ENCODE measurements around the gene KIAA1217.

KIAA1217 gene

DNA sequence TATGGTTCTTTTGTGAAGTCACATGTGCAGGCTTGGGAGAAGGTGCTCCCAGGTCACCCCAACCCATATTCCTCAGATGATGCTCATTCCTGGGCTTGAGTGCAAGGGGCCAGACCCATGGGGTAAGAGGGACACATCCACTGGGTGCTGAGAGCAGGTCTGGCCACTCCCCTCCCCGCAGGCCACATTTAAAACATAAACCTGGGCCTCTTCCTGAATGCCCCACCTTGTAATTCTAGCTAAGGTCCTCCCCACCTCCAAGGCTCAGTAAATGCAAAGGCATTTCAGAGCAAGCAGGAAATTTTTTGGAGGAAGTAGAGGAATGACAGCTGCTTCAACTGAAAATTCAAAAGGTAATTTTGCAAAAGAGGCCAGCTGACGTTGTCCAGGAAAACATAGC, 342.2 kb downstream of the KIAA1217 start:
- TF ChIP-seq EZH2phosphoT487 (conservative IDR thresholded peaks at IDR 0.05; ENCODE audit: low read length), result no peak
- TF ChIP-seq, protein P1, sequence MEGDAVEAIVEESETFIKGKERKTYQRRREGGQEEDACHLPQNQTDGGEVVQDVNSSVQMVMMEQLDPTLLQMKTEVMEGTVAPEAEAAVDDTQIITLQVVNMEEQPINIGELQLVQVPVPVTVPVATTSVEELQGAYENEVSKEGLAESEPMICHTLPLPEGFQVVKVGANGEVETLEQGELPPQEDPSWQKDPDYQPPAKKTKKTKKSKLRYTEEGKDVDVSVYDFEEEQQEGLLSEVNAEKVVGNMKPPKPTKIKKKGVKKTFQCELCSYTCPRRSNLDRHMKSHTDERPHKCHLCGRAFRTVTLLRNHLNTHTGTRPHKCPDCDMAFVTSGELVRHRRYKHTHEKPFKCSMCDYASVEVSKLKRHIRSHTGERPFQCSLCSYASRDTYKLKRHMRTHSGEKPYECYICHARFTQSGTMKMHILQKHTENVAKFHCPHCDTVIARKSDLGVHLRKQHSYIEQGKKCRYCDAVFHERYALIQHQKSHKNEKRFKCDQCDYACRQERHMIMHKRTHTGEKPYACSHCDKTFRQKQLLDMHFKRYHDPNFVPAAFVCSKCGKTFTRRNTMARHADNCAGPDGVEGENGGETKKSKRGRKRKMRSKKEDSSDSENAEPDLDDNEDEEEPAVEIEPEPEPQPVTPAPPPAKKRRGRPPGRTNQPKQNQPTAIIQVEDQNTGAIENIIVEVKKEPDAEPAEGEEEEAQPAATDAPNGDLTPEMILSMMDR (IDR thresholded peaks at IDR 0.05; ENCODE audit: insufficient read depth, low read length, poor library complexity, severe bottlenecking), result no peak
- Histone ChIP-seq H4K20me1 (ENCODE audit: low read depth, low read length) (no peaks in the 10 kb centered on the region), H3F3A (ENCODE audit: insufficient read depth) (no peaks in the 10 kb centered on the region)

DNA sequence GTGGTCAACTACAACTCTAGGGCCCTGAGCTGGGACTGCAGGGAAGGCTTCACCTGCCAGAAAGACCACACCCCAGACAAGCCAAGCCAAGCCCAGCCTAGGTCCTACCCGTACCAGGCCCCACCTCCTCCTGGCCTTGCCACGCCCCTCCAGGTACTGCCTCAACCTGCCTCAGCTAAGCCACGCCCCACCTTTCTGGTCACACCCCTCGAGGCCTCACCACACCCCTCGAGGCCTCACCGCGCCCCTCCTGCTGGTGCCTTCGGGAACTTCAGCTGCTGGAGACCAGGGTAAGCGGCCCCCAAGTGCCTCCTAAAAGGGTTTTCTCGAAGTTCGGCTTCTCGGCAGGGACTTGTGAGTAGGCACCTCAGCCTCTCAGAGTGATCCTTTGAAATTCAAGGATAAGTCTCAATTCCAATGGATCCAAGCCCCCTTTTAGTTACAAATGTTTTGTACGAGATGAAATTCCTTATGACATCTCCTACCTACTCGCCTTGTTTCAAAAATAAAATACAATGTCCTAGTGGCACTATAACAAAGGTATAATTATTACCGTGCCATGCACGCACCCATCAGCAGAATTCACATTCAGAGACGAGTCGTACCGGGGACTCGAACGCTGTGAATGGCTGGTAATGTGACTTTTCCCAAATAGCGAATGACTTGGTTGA, 343.5 kb downstream of the KIAA1217 start:
- Histone ChIP-seq H3K9me3 (ENCODE audit: insufficient read depth, low read length) (no peaks in the 10 kb centered on the region), H3K27me3 (ENCODE audit: low read length) (no peaks in the 10 kb centered on the region), H3K79me2 (ENCODE audit: insufficient read depth, low read length) (no peaks in the 10 kb centered on the region), H3K36me3 (ENCODE audit: low read length) (no peaks in the 10 kb centered on the region), H3K9ac (ENCODE audit: low read length) (no peak overlapping the region), H4K20me1 (ENCODE audit: low read depth, low read length) (no peaks in the 10 kb centered on the region), H3K4me2 (ENCODE audit: low read depth, low read length, poor library complexity, severe bottlenecking) (no peak overlapping the region), H3K4me3 (ENCODE audit: insufficient read depth, low read length, poor library complexity, severe bottlenecking) (no peak overlapping the region), H2AFZ (ENCODE audit: low read depth, low read length, severe bottlenecking) (no peak overlapping the region), H3K27ac (ENCODE audit: low read depth, low read length) (no peak overlapping the region), H3F3A (ENCODE audit: insufficient read depth) (no peaks in the 10 kb centered on the region), H3K9me2 (replicated peaks; ENCODE audit: insufficient read depth, low read length) (no peaks in the 10 kb centered on the region)
- no peak for TF ChIP-seq EZH2phosphoT487 (conservative IDR thresholded peaks at IDR 0.05; ENCODE audit: low read length)
- TF ChIP-seq, protein P1 (IDR thresholded peaks at IDR 0.05; ENCODE audit: insufficient read depth, low read length, poor library complexity, severe bottlenecking), result no peak

More for the DNA sequence above, 342.2 kb downstream of the KIAA1217 start:
- H3K27me3 ChIP-seq (ENCODE audit: low read length), result no peaks in the 10 kb centered on the region
- H3K9me2 ChIP-seq (replicated peaks; ENCODE audit: insufficient read depth, low read length), result no peaks in the 10 kb centered on the region
- no peak overlapping the region for H3K4me3 ChIP-seq (ENCODE audit: insufficient read depth, low read length, poor library complexity, severe bottlenecking)
- H3K9me3 ChIP-seq (ENCODE audit: insufficient read depth, low read length), result no peaks in the 10 kb centered on the region
- no peak overlapping the region for H3K4me2 ChIP-seq (ENCODE audit: low read depth, low read length, poor library complexity, severe bottlenecking)
- no peak overlapping the region for H3K9ac ChIP-seq (ENCODE audit: low read length)
- H3K27ac ChIP-seq (ENCODE audit: low read depth, low read length), result no peak overlapping the region
- no peaks in the 10 kb centered on the region for H3K36me3 ChIP-seq (ENCODE audit: low read length)
- no peak overlapping the region for H2AFZ ChIP-seq (ENCODE audit: low read depth, low read length, severe bottlenecking)
- H3K79me2 ChIP-seq (ENCODE audit: insufficient read depth, low read length), result no peaks in the 10 kb centered on the region

DNA sequence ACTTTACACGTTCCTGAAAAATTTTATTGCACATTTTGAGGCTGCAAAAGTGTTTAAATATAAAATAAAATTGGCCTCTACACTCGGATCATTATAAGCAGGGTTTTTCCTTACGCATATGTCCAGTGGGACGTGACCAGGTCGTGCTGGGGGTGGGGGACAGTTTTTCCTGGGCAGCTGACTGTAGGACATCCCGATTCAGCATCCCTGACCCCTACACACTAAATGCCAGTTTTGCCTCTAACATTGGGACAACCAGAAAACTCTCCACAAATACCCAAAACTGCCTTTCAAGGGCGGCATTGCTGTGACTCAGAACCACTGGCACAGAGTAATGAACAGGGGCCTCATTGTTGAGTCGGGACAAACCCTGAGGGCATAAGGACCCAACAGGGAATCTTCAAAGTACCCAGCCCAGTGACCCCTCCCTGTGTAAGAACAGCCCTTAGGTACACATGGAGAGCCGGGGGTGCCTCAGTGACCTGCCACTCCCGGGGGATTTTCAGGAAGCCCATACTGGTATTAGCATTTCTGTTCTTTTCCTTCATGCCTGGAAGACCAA, 344.2 kb downstream of the KIAA1217 start:
- H3K9me3 ChIP-seq (ENCODE audit: insufficient read depth, low read length), result no peaks in the 10 kb centered on the region

More for the DNA sequence above, 344.2 kb downstream of the KIAA1217 start:
- TF ChIP-seq, protein P1 (IDR thresholded peaks at IDR 0.05; ENCODE audit: insufficient read depth, low read length, poor library complexity, severe bottlenecking), result no peak
- TF ChIP-seq EZH2phosphoT487 (conservative IDR thresholded peaks at IDR 0.05; ENCODE audit: low read length), result no peak
- H3K79me2 ChIP-seq (ENCODE audit: insufficient read depth, low read length), result no peaks in the 10 kb centered on the region
- no peak overlapping the region for H2AFZ ChIP-seq (ENCODE audit: low read depth, low read length, severe bottlenecking)
- H3K27ac ChIP-seq (ENCODE audit: low read depth, low read length), result no peak overlapping the region
- no peaks in the 10 kb centered on the region for H3K27me3 ChIP-seq (ENCODE audit: low read length)
- no peak overlapping the region for H3K4me2 ChIP-seq (ENCODE audit: low read depth, low read length, poor library complexity, severe bottlenecking)
- H3F3A ChIP-seq (ENCODE audit: insufficient read depth), result no peaks in the 10 kb centered on the region
- no peaks in the 10 kb centered on the region for H4K20me1 ChIP-seq (ENCODE audit: low read depth, low read length)
- no peaks in the 10 kb centered on the region for H3K9me2 ChIP-seq (replicated peaks; ENCODE audit: insufficient read depth, low read length)
- H3K4me3 ChIP-seq (ENCODE audit: insufficient read depth, low read length, poor library complexity, severe bottlenecking), result no peak overlapping the region
- no peak overlapping the region for H3K9ac ChIP-seq (ENCODE audit: low read length)
- H3K36me3 ChIP-seq (ENCODE audit: low read length), result no peaks in the 10 kb centered on the region
